ENCODE measurements around the gene ADRA1B. TPM values are rescaled to one million over a fixed set of nuclear protein-coding genes. Genes with fewer than 3 reads are reported as not detected.

ADRA1B gene
- total RNA-seq, 1 experiment from 2014 or later, result 0.91 TPM

DNA sequence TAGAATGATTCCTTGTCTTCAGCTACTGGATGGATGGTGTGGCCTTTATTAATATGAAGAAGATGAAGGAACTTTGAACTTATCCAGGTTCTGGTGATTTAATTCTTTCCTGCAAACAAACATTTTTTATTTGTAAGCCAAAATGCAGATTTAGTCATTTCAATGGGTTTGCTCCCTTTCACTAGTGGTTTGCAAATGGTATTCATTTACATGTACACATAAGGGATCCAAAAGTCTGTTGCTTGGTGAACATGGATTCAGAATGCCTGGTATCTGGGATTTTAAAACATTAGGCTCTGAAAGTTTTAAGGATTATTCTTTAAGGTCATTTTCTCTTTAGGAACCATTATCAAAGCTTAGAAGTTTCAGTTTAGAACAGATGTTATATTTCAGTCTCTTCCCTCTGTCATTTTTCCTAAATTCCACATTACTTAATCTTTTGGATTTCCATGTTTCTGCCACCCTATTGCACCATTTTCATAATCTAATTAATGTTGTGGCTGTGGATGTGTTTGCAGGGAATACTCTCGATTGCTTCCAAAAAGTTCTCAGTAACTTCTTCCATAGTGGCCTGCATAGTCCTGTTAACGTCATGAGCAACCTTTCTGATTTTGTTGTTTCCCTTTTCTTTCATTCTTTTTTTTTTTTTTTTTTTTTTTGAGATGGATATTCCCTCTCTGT, 102.8 kb downstream of the ADRA1B start:
- no peak for DNase-seq (ENCODE audit: low spot score)

DNA sequence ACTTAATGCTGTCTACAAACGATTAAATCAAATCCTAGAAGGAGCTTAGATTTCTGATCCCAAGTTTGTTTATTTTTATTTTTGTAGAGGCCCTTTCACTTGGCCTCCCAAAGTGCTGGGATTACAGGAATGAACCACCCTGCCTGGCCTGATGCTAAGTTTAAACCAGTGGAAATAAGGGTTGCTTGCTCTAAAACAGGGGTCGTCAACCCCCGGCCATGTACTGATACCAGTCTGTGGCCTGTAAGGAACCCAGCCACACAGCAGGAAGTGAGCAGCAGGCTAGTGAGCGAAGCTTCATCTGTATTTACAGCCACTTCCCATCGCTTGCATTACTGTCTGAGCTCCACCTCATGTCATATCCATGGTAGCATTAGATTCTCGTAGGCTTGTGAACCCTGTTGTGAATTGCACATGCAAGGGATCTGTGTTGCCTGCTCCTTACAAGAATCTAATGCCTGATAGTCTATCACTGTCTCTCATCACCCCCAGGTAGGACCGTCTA, 104.0 kb downstream of the ADRA1B start:
- no peak for DNase-seq (ENCODE audit: low spot score)

DNA sequence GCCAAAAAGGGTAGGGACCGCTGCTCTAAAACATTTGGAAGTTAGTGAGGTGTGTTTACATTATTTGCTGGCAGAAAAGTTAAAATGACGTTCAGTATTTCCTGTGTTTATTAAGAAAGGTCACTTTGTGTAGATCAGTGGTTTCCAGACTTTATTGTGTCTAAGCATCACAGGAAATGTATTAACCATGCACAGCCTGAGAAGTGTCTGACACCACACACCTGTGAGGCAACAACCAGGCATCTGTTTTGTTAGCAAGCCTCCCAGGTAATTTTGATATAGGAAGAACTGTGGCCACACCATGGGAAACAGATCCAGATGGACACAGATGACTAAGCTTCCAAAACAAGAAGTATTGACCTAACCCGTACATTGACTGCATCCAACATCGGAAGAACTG, 104.7 kb downstream of the ADRA1B start:
- DNase-seq (ENCODE audit: low spot score), result no peak

GRCh38 chr5:160021831-160022446, 105.7 kb downstream of the ADRA1B start:
- DNase-seq (ENCODE audit: low spot score), result peak; percentile 55

Other genes with a start within 250 kb of the ADRA1B start
- 167 and 180 TPM in 2 replicates for gene TTC1, start 92.7 kb downstream of the ADRA1B start, total RNA-seq (2014; rRNA removed; shearing (Covaris generic))
- 17.7 and 21.0 TPM in 2 replicates for gene PWWP2A, start 203.0 kb downstream of the ADRA1B start, total RNA-seq (2014; rRNA removed; shearing (Covaris generic))